ENCODE data around the gene LUZP1. TPM values are rescaled to one million over a fixed set of nuclear protein-coding genes. Genes with fewer than 3 reads are reported as not detected.
"Not testable (repeated sequence)": the region's sequence is repeated elsewhere in the genome, so short reads cannot be mapped to it uniquely, and the experiment has no call there.

Gene LUZP1
- total RNA-seq, 1 donor from 2014 or later = 32.0 TPM

DNA sequence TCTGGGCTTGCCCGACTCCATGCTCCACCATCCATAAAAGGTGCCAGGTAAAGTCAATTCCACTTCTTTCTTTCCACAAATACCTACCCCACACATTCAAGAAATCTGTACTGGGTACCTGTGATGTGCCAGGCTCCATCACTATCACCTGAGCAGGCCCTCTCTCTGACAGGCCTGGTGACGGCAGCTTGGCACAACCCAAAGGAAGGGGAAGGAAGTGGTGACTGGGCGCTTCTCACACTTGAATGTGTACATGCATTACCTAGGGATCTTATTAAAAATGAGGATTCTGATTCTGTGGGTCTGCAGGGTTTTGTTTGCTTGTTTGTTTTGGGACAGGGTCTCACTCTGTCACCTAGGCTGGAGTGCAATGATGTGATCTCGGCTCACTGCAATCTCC lies 41.1 kb upstream of the LUZP1 start:
- H3K27me3 Mint-ChIP-seq (ENCODE audit: unreplicated experiment) = peaks cover 1% of the 10 kb centered on the region
- H3K4me3 Mint-ChIP-seq (ENCODE audit: unreplicated experiment) = no peak overlapping the region
- H3K36me3 Mint-ChIP-seq (ENCODE audit: unreplicated experiment) = no peaks in the 10 kb centered on the region
- DNase-seq = no peak
- H3K4me1 Mint-ChIP-seq (ENCODE audit: low read depth, unreplicated experiment) = no peaks in the 10 kb centered on the region
- H3K9me3 Mint-ChIP-seq (ENCODE audit: unreplicated experiment) = no peaks in the 10 kb centered on the region
- TF ChIP-seq, protein P1, sequence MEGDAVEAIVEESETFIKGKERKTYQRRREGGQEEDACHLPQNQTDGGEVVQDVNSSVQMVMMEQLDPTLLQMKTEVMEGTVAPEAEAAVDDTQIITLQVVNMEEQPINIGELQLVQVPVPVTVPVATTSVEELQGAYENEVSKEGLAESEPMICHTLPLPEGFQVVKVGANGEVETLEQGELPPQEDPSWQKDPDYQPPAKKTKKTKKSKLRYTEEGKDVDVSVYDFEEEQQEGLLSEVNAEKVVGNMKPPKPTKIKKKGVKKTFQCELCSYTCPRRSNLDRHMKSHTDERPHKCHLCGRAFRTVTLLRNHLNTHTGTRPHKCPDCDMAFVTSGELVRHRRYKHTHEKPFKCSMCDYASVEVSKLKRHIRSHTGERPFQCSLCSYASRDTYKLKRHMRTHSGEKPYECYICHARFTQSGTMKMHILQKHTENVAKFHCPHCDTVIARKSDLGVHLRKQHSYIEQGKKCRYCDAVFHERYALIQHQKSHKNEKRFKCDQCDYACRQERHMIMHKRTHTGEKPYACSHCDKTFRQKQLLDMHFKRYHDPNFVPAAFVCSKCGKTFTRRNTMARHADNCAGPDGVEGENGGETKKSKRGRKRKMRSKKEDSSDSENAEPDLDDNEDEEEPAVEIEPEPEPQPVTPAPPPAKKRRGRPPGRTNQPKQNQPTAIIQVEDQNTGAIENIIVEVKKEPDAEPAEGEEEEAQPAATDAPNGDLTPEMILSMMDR (IDR thresholded peaks at IDR 0.05; ENCODE audit: partially characterized antibody, unreplicated experiment) = no peak
- H3K27ac Mint-ChIP-seq (ENCODE audit: unreplicated experiment) = no peak overlapping the region

DNA sequence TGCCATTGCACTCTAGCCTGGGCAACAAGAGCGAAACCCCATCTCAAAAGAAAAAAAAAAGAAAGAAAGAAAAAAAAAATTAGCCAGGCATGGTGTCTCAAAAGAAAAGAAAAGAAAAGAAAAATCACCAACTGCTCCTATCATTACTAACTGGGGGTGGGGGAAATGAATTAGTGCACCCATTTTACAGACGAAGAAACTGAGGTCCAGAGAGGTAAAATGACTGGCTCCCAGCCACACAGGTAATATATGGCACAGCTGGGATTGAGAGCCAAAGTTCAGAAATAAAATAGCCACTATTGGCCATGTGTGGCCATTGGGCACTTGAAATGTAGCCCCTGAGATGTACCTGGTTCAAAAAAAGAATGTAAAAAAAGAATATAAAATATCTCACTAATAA lies 39.9 kb upstream of the LUZP1 start:
- H3K27me3 Mint-ChIP-seq (ENCODE audit: unreplicated experiment) = no peaks in the 10 kb centered on the region
- no peaks in the 10 kb centered on the region for H3K4me1 Mint-ChIP-seq (ENCODE audit: low read depth, unreplicated experiment)
- TF ChIP-seq, protein P1 (IDR thresholded peaks at IDR 0.05; ENCODE audit: partially characterized antibody, unreplicated experiment) = no peak
- no peak overlapping the region for H3K4me3 Mint-ChIP-seq (ENCODE audit: unreplicated experiment)
- no peak for DNase-seq
- no peaks in the 10 kb centered on the region for H3K9me3 Mint-ChIP-seq (ENCODE audit: unreplicated experiment)
- H3K27ac Mint-ChIP-seq (ENCODE audit: unreplicated experiment) = no peak overlapping the region
- H3K36me3 Mint-ChIP-seq (ENCODE audit: unreplicated experiment) = no peaks in the 10 kb centered on the region

DNA sequence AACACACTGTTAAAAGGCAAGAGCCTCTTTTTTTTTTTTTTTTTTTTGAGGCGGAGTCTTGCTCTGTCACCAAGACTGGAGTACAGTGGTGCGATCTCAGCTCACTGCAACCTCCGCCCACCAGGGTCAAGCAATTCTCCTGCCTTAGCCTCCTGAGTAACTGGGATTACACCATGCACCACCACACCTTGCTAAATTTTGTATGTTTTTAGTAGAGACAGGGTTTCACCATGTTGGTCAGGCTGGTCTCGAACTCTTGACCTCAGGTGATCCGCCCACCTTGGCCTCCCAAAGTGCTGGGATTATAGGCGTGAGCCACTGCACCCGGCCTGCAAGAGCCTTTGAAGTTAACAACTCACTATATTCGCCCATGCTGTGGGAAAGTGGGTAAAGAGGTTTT lies 39.1 kb upstream of the LUZP1 start:
- not testable (repeated sequence) for H3K27ac Mint-ChIP-seq (ENCODE audit: unreplicated experiment); H3K4me3 Mint-ChIP-seq (ENCODE audit: unreplicated experiment); H3K36me3 Mint-ChIP-seq (ENCODE audit: unreplicated experiment); H3K27me3 Mint-ChIP-seq (ENCODE audit: unreplicated experiment); DNase-seq; H3K4me1 Mint-ChIP-seq (ENCODE audit: low read depth, unreplicated experiment); H3K9me3 Mint-ChIP-seq (ENCODE audit: unreplicated experiment)

DNA sequence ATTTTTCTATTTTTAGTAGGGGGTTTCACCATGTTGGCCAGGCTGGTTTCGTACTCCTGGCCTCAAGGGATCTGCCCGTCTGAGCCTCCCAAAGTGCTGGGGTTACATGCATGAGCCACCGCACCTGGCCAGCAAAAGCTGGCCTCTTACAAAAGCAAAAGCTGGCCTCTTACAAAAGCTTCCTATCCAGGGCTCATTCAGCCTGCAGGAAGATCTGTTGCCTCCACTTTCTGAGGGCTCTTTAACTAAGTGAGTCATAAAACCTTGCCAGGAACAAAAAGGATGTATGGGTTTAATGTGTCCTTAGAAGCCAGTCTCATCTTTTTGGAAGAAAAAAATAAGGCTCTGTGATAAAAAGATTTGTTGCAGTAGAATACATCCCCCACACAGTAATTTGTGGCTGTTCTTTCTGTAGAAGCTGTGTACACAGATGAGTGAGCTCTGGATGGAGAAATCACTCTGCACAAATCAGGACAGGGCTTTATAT lies 33.6 kb upstream of the LUZP1 start:
- no peak for DNase-seq
- Mint-ChIP-seq H3K36me3 (ENCODE audit: unreplicated experiment) (no peaks in the 10 kb centered on the region), H3K9me3 (ENCODE audit: unreplicated experiment) (no peaks in the 10 kb centered on the region), H3K27ac (ENCODE audit: unreplicated experiment) (no peak overlapping the region), H3K27me3 (ENCODE audit: unreplicated experiment) (peaks cover 4% of the 10 kb centered on the region), H3K4me1 (ENCODE audit: low read depth, unreplicated experiment) (no peaks in the 10 kb centered on the region), H3K4me3 (ENCODE audit: unreplicated experiment) (no peak overlapping the region)
- TF ChIP-seq, protein P1 (IDR thresholded peaks at IDR 0.05; ENCODE audit: partially characterized antibody, unreplicated experiment) = no peak

DNA sequence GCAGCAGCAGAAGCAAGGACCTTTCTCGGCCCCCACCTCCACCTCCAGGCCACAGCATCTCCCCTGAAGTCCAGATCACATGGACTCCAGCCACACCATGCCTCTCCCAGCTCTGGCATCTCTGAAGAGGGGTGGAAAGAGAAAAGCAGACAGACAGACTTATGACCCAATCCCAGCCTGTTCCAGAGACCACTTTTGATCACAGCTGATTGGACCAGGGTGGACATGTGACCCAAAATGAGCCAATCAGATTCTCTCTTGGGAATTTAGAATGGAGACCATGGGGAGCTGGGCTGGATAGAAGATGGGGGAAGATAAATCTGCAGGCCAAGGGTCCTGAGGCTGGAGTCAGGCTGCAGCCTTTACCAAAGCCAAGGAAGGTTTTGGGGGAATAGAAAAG lies 32.2 kb upstream of the LUZP1 start:
- Mint-ChIP-seq H3K27ac (ENCODE audit: unreplicated experiment) (no peak overlapping the region), H3K4me3 (ENCODE audit: unreplicated experiment) (no peak overlapping the region), H3K36me3 (ENCODE audit: unreplicated experiment) (no peaks in the 10 kb centered on the region), H3K9me3 (ENCODE audit: unreplicated experiment) (no peaks in the 10 kb centered on the region), H3K27me3 (ENCODE audit: unreplicated experiment) (peaks cover 4% of the 10 kb centered on the region), H3K4me1 (ENCODE audit: low read depth, unreplicated experiment) (no peaks in the 10 kb centered on the region)
- TF ChIP-seq, protein P1 (IDR thresholded peaks at IDR 0.05; ENCODE audit: partially characterized antibody, unreplicated experiment) = no peak
- DNase-seq = no peak

DNA sequence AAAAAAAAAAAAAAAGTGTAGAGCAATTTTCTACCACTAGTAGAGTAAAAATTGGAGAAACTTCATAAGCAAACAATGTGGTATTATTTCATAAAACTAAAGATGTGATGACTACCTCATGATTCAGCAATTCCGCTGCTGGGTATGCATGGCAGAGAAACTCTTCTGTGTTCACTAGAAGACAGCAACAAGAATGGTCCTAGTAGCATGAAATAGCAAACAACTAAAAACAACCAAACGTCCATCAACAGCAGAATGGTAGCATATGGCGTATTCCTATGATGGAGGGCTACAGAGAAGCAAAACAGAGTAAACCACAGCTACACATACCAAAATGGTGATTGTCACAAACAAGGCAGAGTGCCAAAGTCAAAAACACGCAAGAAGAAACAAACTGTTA lies 29.7 kb upstream of the LUZP1 start:
- Mint-ChIP-seq H3K4me3 (ENCODE audit: unreplicated experiment) (no peak overlapping the region), H3K27me3 (ENCODE audit: unreplicated experiment) (peaks cover 4% of the 10 kb centered on the region), H3K36me3 (ENCODE audit: unreplicated experiment) (peaks cover under 1% of the 10 kb centered on the region), H3K4me1 (ENCODE audit: low read depth, unreplicated experiment) (peaks cover 11% of the 10 kb centered on the region), H3K9me3 (ENCODE audit: unreplicated experiment) (peaks cover under 1% of the 10 kb centered on the region), H3K27ac (ENCODE audit: unreplicated experiment) (no peak overlapping the region)
- TF ChIP-seq, protein P1 (IDR thresholded peaks at IDR 0.05; ENCODE audit: partially characterized antibody, unreplicated experiment) = peak; percentile 10
- DNase-seq = no peak

All from glutamatergic neuron (in vitro differentiated cells).